ENCODE results near the gene PMP22.

GRCh38 chr17:15237106-15237425 is 28.1 kb downstream of the PMP22 start:
- TF ChIP-seq CTCF (IDR thresholded peaks at IDR 0.05) (no peak), POLR2A (IDR thresholded peaks at IDR 0.05) (no peak)
